Endothelial cell of umbilical vein (primary cell): ENCODE measurements around the gene YIPF3. TPM values are rescaled to one million over a fixed set of nuclear protein-coding genes. Genes with fewer than 3 reads are reported as not detected.

Experiments used
- BruUV-seq: library from RNA; stranded (reverse); fragments of 400-500 nt; replicated peaks from 2 replicates; lab custom pipeline; 2021; lab: Mats Ljungman, UMichigan
- CTCF ChIA-PET: fragments of 300-600, 350-600 bp; sonication (Branson Sonifier 250); formaldehyde crosslinking; loops from one replicate; lab custom pipeline; 2021; ENCODE audit warnings: antibody characterized with exemption, inconsistent platforms; lab: Charles Lee
- POLR2A ChIA-PET: fragments of 300-600, 350-600 bp; sonication (Branson Sonifier 250); formaldehyde crosslinking; loops from one replicate; lab custom pipeline; 2021; ENCODE audit warnings: antibody characterized with exemption, inconsistent platforms; lab: Charles Lee
- DNase-seq: peaks from one replicate; pipeline ENCODE4 v3.0.0-alpha.2; 2011; ENCODE audit warnings: low read depth, low spot score
- FAIRE-seq: peaks from 2 replicates; lab custom pipeline; 2011; peaks lifted over from hg19 to GRCh38; lab: Jason Lieb, UNC
- H2AFZ ChIP-seq: 2 replicates; pipeline ENCODE4 v1.6.0; 2012; ENCODE audit warnings: low read depth, low read length, control low read depth, inconsistent platforms
- H3K27ac ChIP-seq: 2 replicates; pipeline ENCODE4 v1.5.1; 2011; ENCODE audit warnings: low read depth, mild to moderate bottlenecking, control low read depth, low read length, moderate library complexity; ENCODE audit not compliant: insufficient read depth
- H3K27me3 ChIP-seq, 2 experiments: 2 replicates each; pipeline versions ENCODE4 v1.6.0 to v1.6.1; 2011; ENCODE audit warnings: low read length in 2 of 2, mixed read lengths in 1 of 2; ENCODE audit not compliant: control insufficient read depth in 2 of 2, insufficient read depth in 2 of 2
- H3K36me3 ChIP-seq, 2 experiments: 2 replicates in 1 of 2; 3 replicates in 1 of 2; pipeline ENCODE4 v1.5.1; 2011; ENCODE audit warnings: low read length in 2 of 2, mild to moderate bottlenecking in 1 of 2, moderate library complexity in 1 of 2; ENCODE audit not compliant: control insufficient read depth in 2 of 2, insufficient read depth in 2 of 2; ENCODE audit errors: extremely low read depth in 1 of 2
- H3K4me1 ChIP-seq: 3 replicates; pipeline ENCODE4 v1.5.1; 2011; ENCODE audit warnings: mild to moderate bottlenecking, low read length; ENCODE audit not compliant: control insufficient read depth, insufficient read depth; ENCODE audit errors: extremely low read depth
- H3K4me2 ChIP-seq: 2 replicates; pipeline ENCODE4 v1.6.1; 2011; ENCODE audit warnings: low read length, control low read depth, mixed read lengths; ENCODE audit not compliant: insufficient read depth
- H3K4me3 ChIP-seq, 3 experiments: fragments of 200-600 bp in 1 of 3; sonication (generic), shearing (Covaris generic) in 1 of 3; replicated peaks in 1 of 3; 2 replicates each; pipeline ENCODE4 v1.5.1; 2011 to 2016; ENCODE audit warnings: control low read depth in 3 of 3, low read length in 3 of 3, mild to moderate bottlenecking in 2 of 3, inconsistent platforms in 1 of 3, low read depth in 1 of 3, moderate library complexity in 1 of 3; ENCODE audit not compliant: insufficient read depth in 1 of 3
- H3K79me2 ChIP-seq: 2 replicates; pipeline ENCODE4 v1.6.0; 2012; ENCODE audit warnings: low read length, inconsistent platforms; ENCODE audit not compliant: control insufficient read depth, insufficient read depth
- H3K9ac ChIP-seq: replicated peaks from 2 replicates; pipeline ENCODE3; 2011; ENCODE audit warnings: low read length, control low read depth; ENCODE audit not compliant: insufficient read depth; ENCODE audit errors: extremely low read depth
- H3K9me1 ChIP-seq: replicated peaks from 3 replicates; pipeline ENCODE4 v1.6.0; 2011; ENCODE audit warnings: mild to moderate bottlenecking, low read length; ENCODE audit not compliant: control insufficient read depth, insufficient read depth; ENCODE audit errors: extremely low read depth
- H3K9me3 ChIP-seq: replicated peaks from 2 replicates; pipeline ENCODE4 v1.5.1; 2012; ENCODE audit warnings: low read length, inconsistent platforms; ENCODE audit not compliant: control insufficient read depth, insufficient read depth
- H4K20me1 ChIP-seq: replicated peaks from 2 replicates; pipeline ENCODE3; 2011; ENCODE audit warnings: mild to moderate bottlenecking, low read length; ENCODE audit not compliant: control insufficient read depth, insufficient read depth; ENCODE audit errors: extremely low read depth
- CTCF ChIP-seq, 2 donors: IDR thresholded peaks; 1 replicate in 1 of 2; 2 replicates in 1 of 2; pipeline ENCODE4 v1.5.1; 2011; ENCODE audit warnings: low read length in 2 of 2, mild to moderate bottlenecking in 2 of 2, moderate library complexity in 2 of 2, control low read depth in 1 of 2, inconsistent platforms in 1 of 2, low read depth in 1 of 2; ENCODE audit not compliant: insufficient read depth in 1 of 2; ENCODE audit errors: extremely low read depth in 1 of 2
- FOS ChIP-seq: IDR thresholded peaks from 2 replicates; pipeline ENCODE4 v1.6.1; 2011; ENCODE audit warnings: mild to moderate bottlenecking, low read length, moderate library complexity, borderline replicate concordance; ENCODE audit not compliant: insufficient read depth
- MAX ChIP-seq: IDR thresholded peaks from 2 replicates; pipeline ENCODE4 v1.6.1; 2011; ENCODE audit not compliant: insufficient read depth, insufficient read length
- MYC ChIP-seq: IDR thresholded peaks from one replicate; pipeline ENCODE4 v1.6.1; 2011; ENCODE audit warnings: mild to moderate bottlenecking, low read depth, low read length
- POLR2AphosphoS5 ChIP-seq: IDR thresholded peaks from 2 replicates; pipeline ENCODE4 v1.6.1; 2012; ENCODE audit warnings: low read depth, mild to moderate bottlenecking, control low read depth, low read length, moderate library complexity; ENCODE audit not compliant: insufficient read depth
- dilution Hi-C: fragments of 300-500 bp; cut with MboI; formaldehyde crosslinking; loops from one replicate; pipeline ENCODE4 v1.15.0; 2019; ENCODE audit warnings: low sequenced_read_pairs; ENCODE audit not compliant: extremely low pct_ligation_motif_present
- intact Hi-C: fragments of 100-400 bp; cut with micrococcal nuclease; formaldehyde crosslinking; loops from one replicate; pipeline ENCODE4 v1.10.0; 2022
- polyA plus RNA-seq, 4 experiments: library from polyadenylated mRNA; depleted of rRNA in 3 of 4; stranded (reverse) in 3 of 4; unstranded in 1 of 4; fragments of >200 nt; gene quantifications; 2 replicates each; pipeline versions ENCODE4 v1.2.1 to v1.2.3, GENCODE V29; 2011 to 2012; ENCODE audit warnings: missing spikeins in 1 of 4
- total RNA-seq: library from RNA; stranded (reverse); gene quantifications from 2 replicates; pipeline ENCODE4 v1.2.3, GENCODE V29; 2021

The YIPF3 gene
- total and polyA plus RNA-seq, 2 donors (not counting 3 experiments of a cell fraction or from before 2014, with no cell fraction given) = 119 to 470 TPM

- H3K27ac ChIP-seq = no peak overlapping the region
- peak overlapping the region in 2 of 3 experiments; percentile 44 to 54 for H3K4me3 ChIP-seq
- no peaks in the 10 kb centered on the region for H3K27me3 ChIP-seq
- no peaks in the 10 kb centered on the region for H3K9me1 ChIP-seq
- peak overlapping the region; percentile 55 for H2AFZ ChIP-seq
- intact Hi-C loops = loop anchor here (10.0 kb wide), 1 partner anchor 605 kb away; no protein-coding TSS in a partner anchor
- no peaks in the 10 kb centered on the region for H4K20me1 ChIP-seq
- no peak for FAIRE-seq
- H3K9ac ChIP-seq = no peak overlapping the region
- ChIA-PET CTCF (interaction anchor here (0.5 to 19.0 kb wide), 14 partner anchors 10 to 599 kb away, joined by 3 to 289 read pairs (median 4); partner anchors contain the start of genes DLK2, DNPH1 and ZNF318), POLR2A (interaction anchor here (0.6 to 1.0 kb wide), 3 partner anchors 17 to 288 kb away, joined by 3 to 4 read pairs (median 3); partner anchors contain the start of gene DLK2)
- peaks cover 2% of the 10 kb centered on the region for H3K79me2 ChIP-seq
- peak overlapping the region; percentile 56 for H3K4me2 ChIP-seq
- dilution Hi-C loops = no loop called here
- H3K36me3 ChIP-seq = peaks cover 2 to 33% of the 10 kb centered on the region in 2 experiments
- TF ChIP-seq POLR2AphosphoS5 = no peak
- TF ChIP-seq FOS = no peak
- TF ChIP-seq CTCF (IDR thresholded peaks at IDR 0.05; ENCODE audit: extremely low read depth in 1 of 2, insufficient read depth in 1 of 2, low read depth in 1 of 2, low read length in 2 of 2) = no peak
- no peak for TF ChIP-seq MYC
- no peak for TF ChIP-seq MAX
- no peak for DNase-seq
- peaks cover 7% of the 10 kb centered on the region for H3K4me1 ChIP-seq
- no peaks in the 10 kb centered on the region for H3K9me3 ChIP-seq
- BruUV-seq = no TSS peak
These were observed 7.4 kb downstream of the YIPF3 start for GRCh38 chr6:43509142-43509983.
